Esophagus muscularis mucosa (tissue), 2 donors: ENCODE data around the gene CHSY3.

Experiments
- POLR2A ChIP-seq: fragments of 450-650 bp; IDR thresholded peaks from one replicate; pipeline ENCODE4 v1.6.1; 2017; ENCODE audit warnings: antibody characterized with exemption, moderate library complexity, mild to moderate bottlenecking, low read depth
- POLR2AphosphoS5 ChIP-seq, 2 donors: sonication (generic); formaldehyde crosslinking; IDR thresholded peaks; one replicate each; pipeline ENCODE4 v1.6.1; 2017; ENCODE audit warnings: antibody characterized with exemption in 2 of 2

DNA sequence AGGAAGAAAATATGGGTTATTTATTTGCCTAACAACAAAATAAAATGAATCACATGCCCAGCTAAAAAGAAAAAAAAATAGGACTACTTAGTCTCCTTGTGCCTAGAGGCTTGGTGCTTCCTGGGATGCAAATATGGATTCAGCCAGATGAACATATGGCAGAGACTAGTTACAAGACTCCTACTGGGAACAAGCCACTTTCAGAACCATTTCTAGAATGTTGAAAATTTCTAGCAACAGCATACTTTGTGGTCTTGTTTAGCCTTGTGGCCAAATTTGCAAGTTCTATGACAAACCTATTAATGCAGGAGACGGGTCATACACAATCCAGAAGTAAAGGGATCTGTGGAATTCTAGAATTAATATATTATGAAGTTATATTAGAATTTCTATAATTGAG lies 198.7 kb downstream of the CHSY3 start:
- TF ChIP-seq POLR2A (no peak), POLR2AphosphoS5 (IDR thresholded peaks at IDR 0.05) (no peak)
